Regular cardiac myocyte (primary cell): ENCODE data around the gene SIK1. TPM values are rescaled to one million over a fixed set of nuclear protein-coding genes. Genes with fewer than 3 reads are reported as not detected.

Experiments used
- total RNA-seq: library from RNA; depleted of rRNA; stranded (reverse); fragments of >200 nt; gene quantifications from 2 replicates; pipeline ENCODE4 v1.2.3, GENCODE V29; 2014

SIK1 gene
- total RNA-seq, result 0.58 and 6.5 TPM in 2 replicates

GRCh38 chr21:43426404-43427241, at the start of gene SIK1:
Gene SIK1, minus strand, starts transcription at chr21:43427131. Its CDS starts 953 bp downstream, at chr21:43426178.

Other genes starting within 250 kb of the SIK1 start
- 0.96 and 2.5 TPM in 2 replicates for gene HSF2BP, start 232.4 kb upstream of the SIK1 start, total RNA-seq
- 18.0 and 32.4 TPM in 2 replicates for gene RRP1B, start 232.4 kb upstream of the SIK1 start, total RNA-seq